ENCODE results near the gene PRMT1. TPM values are rescaled to one million over a fixed set of nuclear protein-coding genes. Genes with fewer than 3 reads are reported as not detected.

The PRMT1 gene
- total and polyA plus RNA-seq, 2 donors: 101 to 173 TPM

- Histone ChIP-seq H3K27ac (ENCODE audit: low read depth in 1 of 2, low read length in 1 of 2) (no peak overlapping the region), H3K4me1 (ENCODE audit: control insufficient read depth in 2 of 2, insufficient read depth in 2 of 2, low read length in 2 of 2) (peaks cover 5 to 16% of the 10 kb centered on the region in 2 donors), H3K36me3 (ENCODE audit: control insufficient read depth in 2 of 2, insufficient read depth in 2 of 2, low read length in 1 of 2) (peaks cover 56 to 60% of the 10 kb centered on the region in 2 donors), H3K27me3 (ENCODE audit: control insufficient read depth in 2 of 2, insufficient read depth in 1 of 2, low read length in 1 of 2) (peaks cover 1 to 9% of the 10 kb centered on the region in 2 donors), H3K9me3 (ENCODE audit: control insufficient read depth in 2 of 2, insufficient read depth in 1 of 2, low read length in 1 of 2) (no peaks in the 10 kb centered on the region), H3K4me3 (ENCODE audit: low read length in 2 of 2) (no peak overlapping the region)
- WGBS: 96% methylated on average over 35 of the region's 35 CpGs
- no peak for DNase-seq (ENCODE audit: low read depth in 6 of 9, low spot score in 9 of 9)
Measured at GRCh38 chr19:49684251-49684982, 7.3 kb downstream of the PRMT1 start.

GRCh38 chr19:49684983-49685553 lies 8.0 kb downstream of the PRMT1 start:
- no peak for DNase-seq (ENCODE audit: low read depth in 6 of 9, low spot score in 9 of 9)
- no peak overlapping the region for H3K4me3 ChIP-seq (ENCODE audit: low read length in 2 of 2)
- H3K36me3 ChIP-seq (ENCODE audit: control insufficient read depth in 2 of 2, insufficient read depth in 2 of 2, low read length in 1 of 2): peaks cover 56 to 58% of the 10 kb centered on the region in 2 donors
- H3K27me3 ChIP-seq (ENCODE audit: control insufficient read depth in 2 of 2, insufficient read depth in 1 of 2, low read length in 1 of 2): peaks cover 6 to 16% of the 10 kb centered on the region in 2 donors
- peaks cover 5 to 10% of the 10 kb centered on the region in 2 donors for H3K4me1 ChIP-seq (ENCODE audit: control insufficient read depth in 2 of 2, insufficient read depth in 2 of 2, low read length in 2 of 2)
- WGBS: 93% methylated on average over 13 of the region's 13 CpGs
- H3K27ac ChIP-seq (ENCODE audit: low read depth in 1 of 2, low read length in 1 of 2): no peak overlapping the region
- peaks cover 0 to 5% of the 10 kb centered on the region in 2 donors for H3K9me3 ChIP-seq (ENCODE audit: control insufficient read depth in 2 of 2, insufficient read depth in 1 of 2, low read length in 1 of 2)

- no peak overlapping the region for H3K27ac ChIP-seq (ENCODE audit: low read depth in 1 of 2, low read length in 1 of 2)
- peaks cover 4 to 7% of the 10 kb centered on the region in 2 donors for H3K4me1 ChIP-seq (ENCODE audit: control insufficient read depth in 2 of 2, insufficient read depth in 2 of 2, low read length in 2 of 2)
- peaks cover 54 to 56% of the 10 kb centered on the region in 2 donors for H3K36me3 ChIP-seq (ENCODE audit: control insufficient read depth in 2 of 2, insufficient read depth in 2 of 2, low read length in 1 of 2)
- no peak overlapping the region for H3K4me3 ChIP-seq (ENCODE audit: low read length in 2 of 2)
- H3K27me3 ChIP-seq (ENCODE audit: control insufficient read depth in 2 of 2, insufficient read depth in 1 of 2, low read length in 1 of 2): peaks cover 14 to 24% of the 10 kb centered on the region in 2 donors
- WGBS: 91% methylated on average over 23 of the region's 23 CpGs
- peaks cover 0 to 12% of the 10 kb centered on the region in 2 donors for H3K9me3 ChIP-seq (ENCODE audit: control insufficient read depth in 2 of 2, insufficient read depth in 1 of 2, low read length in 1 of 2)
- DNase-seq (ENCODE audit: low read depth in 6 of 9, low spot score in 9 of 9): no peak
Measured at GRCh38 chr19:49685845-49686332, 8.8 kb downstream of the PRMT1 start.

GRCh38 chr19:49686503-49687088 lies 9.5 kb downstream of the PRMT1 start:
- 96% methylated on average over 27 of the region's 27 CpGs for WGBS
- Histone ChIP-seq H3K9me3 (ENCODE audit: control insufficient read depth in 2 of 2, insufficient read depth in 1 of 2, low read length in 1 of 2) (peaks cover 0 to 19% of the 10 kb centered on the region in 2 donors), H3K36me3 (ENCODE audit: control insufficient read depth in 2 of 2, insufficient read depth in 2 of 2, low read length in 1 of 2) (peaks cover 50 to 54% of the 10 kb centered on the region in 2 donors), H3K27ac (ENCODE audit: low read depth in 1 of 2, low read length in 1 of 2) (no peak overlapping the region), H3K27me3 (ENCODE audit: control insufficient read depth in 2 of 2, insufficient read depth in 1 of 2, low read length in 1 of 2) (peaks cover 19 to 31% of the 10 kb centered on the region in 2 donors), H3K4me1 (ENCODE audit: control insufficient read depth in 2 of 2, insufficient read depth in 2 of 2, low read length in 2 of 2) (peaks cover 4 to 12% of the 10 kb centered on the region in 2 donors), H3K4me3 (ENCODE audit: low read length in 2 of 2) (no peak overlapping the region)
- DNase-seq (ENCODE audit: low read depth in 6 of 9, low spot score in 9 of 9): no peak

- H3K9me3 ChIP-seq (ENCODE audit: control insufficient read depth in 2 of 2, insufficient read depth in 1 of 2, low read length in 1 of 2): peaks cover 0 to 20% of the 10 kb centered on the region in 2 donors
- H3K4me1 ChIP-seq (ENCODE audit: control insufficient read depth in 2 of 2, insufficient read depth in 2 of 2, low read length in 2 of 2): peaks cover 4 to 15% of the 10 kb centered on the region in 2 donors
- no peak overlapping the region for H3K4me3 ChIP-seq (ENCODE audit: low read length in 2 of 2)
- WGBS: 84% methylated on average over 12 of the region's 12 CpGs
- H3K27me3 ChIP-seq (ENCODE audit: control insufficient read depth in 2 of 2, insufficient read depth in 1 of 2, low read length in 1 of 2): peaks cover 21 to 37% of the 10 kb centered on the region in 2 donors
- no peak for DNase-seq (ENCODE audit: low read depth in 6 of 9, low spot score in 9 of 9)
- peaks cover 45 to 48% of the 10 kb centered on the region in 2 donors for H3K36me3 ChIP-seq (ENCODE audit: control insufficient read depth in 2 of 2, insufficient read depth in 2 of 2, low read length in 1 of 2)
- no peak overlapping the region for H3K27ac ChIP-seq (ENCODE audit: low read depth in 1 of 2, low read length in 1 of 2)
Measured at GRCh38 chr19:49687150-49687549, 10.1 kb downstream of the PRMT1 start.

- 88% methylated on average over 26 of the region's 26 CpGs for WGBS
- peaks cover 0 to 20% of the 10 kb centered on the region in 2 donors for H3K9me3 ChIP-seq (ENCODE audit: control insufficient read depth in 2 of 2, insufficient read depth in 1 of 2, low read length in 1 of 2)
- no peak overlapping the region for H3K27ac ChIP-seq (ENCODE audit: low read depth in 1 of 2, low read length in 1 of 2)
- H3K36me3 ChIP-seq (ENCODE audit: control insufficient read depth in 2 of 2, insufficient read depth in 2 of 2, low read length in 1 of 2): peaks cover 39 to 45% of the 10 kb centered on the region in 2 donors
- H3K4me3 ChIP-seq (ENCODE audit: low read length in 2 of 2): no peak overlapping the region
- peaks cover 23 to 42% of the 10 kb centered on the region in 2 donors for H3K27me3 ChIP-seq (ENCODE audit: control insufficient read depth in 2 of 2, insufficient read depth in 1 of 2, low read length in 1 of 2)
- no peak for DNase-seq (ENCODE audit: low read depth in 6 of 9, low spot score in 9 of 9)
- peaks cover 4 to 15% of the 10 kb centered on the region in 2 donors for H3K4me1 ChIP-seq (ENCODE audit: control insufficient read depth in 2 of 2, insufficient read depth in 2 of 2, low read length in 2 of 2)
Measured at GRCh38 chr19:49687566-49688316, 10.7 kb downstream of the PRMT1 start.

- Histone ChIP-seq H3K4me1 (ENCODE audit: control insufficient read depth in 2 of 2, insufficient read depth in 2 of 2, low read length in 2 of 2) (peaks cover 4 to 15% of the 10 kb centered on the region in 2 donors), H3K27me3 (ENCODE audit: control insufficient read depth in 2 of 2, insufficient read depth in 1 of 2, low read length in 1 of 2) (peaks cover 23 to 49% of the 10 kb centered on the region in 2 donors), H3K36me3 (ENCODE audit: control insufficient read depth in 2 of 2, insufficient read depth in 2 of 2, low read length in 1 of 2) (peaks cover 33 to 43% of the 10 kb centered on the region in 2 donors), H3K27ac (ENCODE audit: low read depth in 1 of 2, low read length in 1 of 2) (no peak overlapping the region), H3K9me3 (ENCODE audit: control insufficient read depth in 2 of 2, insufficient read depth in 1 of 2, low read length in 1 of 2) (peaks cover 0 to 20% of the 10 kb centered on the region in 2 donors), H3K4me3 (ENCODE audit: low read length in 2 of 2) (no peak overlapping the region)
- no peak for DNase-seq (ENCODE audit: low read depth in 6 of 9, low spot score in 9 of 9)
- 92% methylated on average over 12 of the region's 12 CpGs for WGBS
Measured at GRCh38 chr19:49688531-49689132, 11.6 kb downstream of the PRMT1 start.

Measured in thymus (tissue), 11 donors.